M059J (cell line): Measurements from ENCODE around the gene ELP1. TPM values are rescaled to one million over a fixed set of nuclear protein-coding genes. Genes with fewer than 3 reads are reported as not detected.
"Not testable (repeated sequence)": the region's sequence is repeated elsewhere in the genome, so short reads cannot be mapped to it uniquely, and the experiment has no call there.

Experiments used
- DNase-seq: peaks from one replicate; pipeline ENCODE4 v3.0.0-alpha.2; 2012; ENCODE audit warnings: low read depth
- total RNA-seq: library from RNA; depleted of rRNA; stranded (reverse); fragments of >200 nt; shearing (Covaris generic); gene quantifications from 2 replicates; pipeline ENCODE4 v1.2.3, GENCODE V29; 2014; rRNA removed

Gene ELP1
- 14.2 and 27.6 TPM in 2 replicates for total RNA-seq

GRCh38 chr9:108933718-108934322, at the start of gene ELP1:
TSS of gene ELP1 (minus strand) at chr9:108934124. CDS start at chr9:108931146, 2,978 bp downstream.
- DNase-seq, result peak; percentile 96

- DNase-seq, result no peak
Measured at GRCh38 chr9:108980893-108981292, 47.0 kb upstream of the ELP1 start.

- no peak for DNase-seq
Measured at GRCh38 chr9:108978205-108978604, 44.3 kb upstream of the ELP1 start.

- no peak for DNase-seq
Measured at GRCh38 chr9:108973895-108974294, 40.0 kb upstream of the ELP1 start.

DNA sequence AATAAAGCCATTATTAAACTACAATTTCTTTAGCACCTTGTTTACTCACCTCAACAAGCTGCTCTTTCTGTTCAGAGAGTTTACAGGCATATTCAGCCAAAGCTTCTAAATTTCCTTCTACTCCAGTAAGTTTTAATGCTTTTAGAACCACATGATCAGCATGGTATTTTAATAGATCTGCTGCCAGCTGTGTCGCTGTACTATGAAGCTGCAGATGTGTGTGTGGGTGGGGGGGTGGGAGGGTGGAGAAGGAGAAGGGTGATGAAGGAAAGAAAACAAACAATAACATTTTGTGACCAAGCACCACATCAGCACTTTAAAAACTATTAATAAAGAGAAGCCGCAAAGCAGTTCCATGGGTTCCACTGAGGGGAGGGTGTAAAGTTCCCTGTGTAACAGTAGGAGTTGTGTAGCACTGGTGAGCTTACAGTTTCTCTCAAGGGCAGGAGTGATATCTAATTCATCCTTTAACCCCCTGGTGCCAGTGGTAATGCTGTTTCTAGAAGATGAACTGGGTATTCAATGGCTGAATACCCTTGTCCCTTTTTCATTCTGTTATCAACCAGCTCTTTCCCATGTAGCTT, 38.8 kb upstream of the ELP1 start:
- no peak for DNase-seq

- DNase-seq, result no peak
Measured at GRCh38 chr9:108972186-108972585, 38.3 kb upstream of the ELP1 start.

- not testable (repeated sequence) for DNase-seq
Measured at GRCh38 chr9:108971392-108971791, 37.5 kb upstream of the ELP1 start.

GRCh38 chr9:108967916-108968315, 34.0 kb upstream of the ELP1 start:
- no peak for DNase-seq

GRCh38 chr9:108963459-108964143, 29.7 kb upstream of the ELP1 start:
- DNase-seq, result peak; percentile 5

DNA sequence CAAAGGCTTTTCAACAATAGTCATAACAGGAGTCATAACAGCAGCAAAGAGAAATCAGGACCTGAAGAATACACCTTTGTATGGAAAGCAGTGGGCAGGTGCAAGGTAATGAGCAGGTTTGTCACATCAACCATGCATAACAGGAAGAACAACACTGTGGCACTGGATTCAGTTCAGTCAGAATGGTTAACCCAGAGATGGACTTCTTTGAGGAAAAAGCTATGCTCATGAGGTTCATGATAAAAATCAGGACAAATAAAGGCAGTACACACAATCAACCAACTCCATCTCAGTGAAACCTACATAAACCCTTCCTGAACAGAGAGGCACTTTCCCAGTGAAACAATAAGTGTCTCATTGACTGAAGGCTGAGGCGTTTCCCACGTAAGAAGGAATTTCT, 27.2 kb upstream of the ELP1 start:
- DNase-seq, result no peak

GRCh38 chr9:108960331-108960730, 26.4 kb upstream of the ELP1 start:
- no peak for DNase-seq

GRCh38 chr9:108956631-108957026, 22.7 kb upstream of the ELP1 start:
- no peak for DNase-seq

- DNase-seq, result no peak
Measured at GRCh38 chr9:108956022-108956630, 22.2 kb upstream of the ELP1 start.

DNA sequence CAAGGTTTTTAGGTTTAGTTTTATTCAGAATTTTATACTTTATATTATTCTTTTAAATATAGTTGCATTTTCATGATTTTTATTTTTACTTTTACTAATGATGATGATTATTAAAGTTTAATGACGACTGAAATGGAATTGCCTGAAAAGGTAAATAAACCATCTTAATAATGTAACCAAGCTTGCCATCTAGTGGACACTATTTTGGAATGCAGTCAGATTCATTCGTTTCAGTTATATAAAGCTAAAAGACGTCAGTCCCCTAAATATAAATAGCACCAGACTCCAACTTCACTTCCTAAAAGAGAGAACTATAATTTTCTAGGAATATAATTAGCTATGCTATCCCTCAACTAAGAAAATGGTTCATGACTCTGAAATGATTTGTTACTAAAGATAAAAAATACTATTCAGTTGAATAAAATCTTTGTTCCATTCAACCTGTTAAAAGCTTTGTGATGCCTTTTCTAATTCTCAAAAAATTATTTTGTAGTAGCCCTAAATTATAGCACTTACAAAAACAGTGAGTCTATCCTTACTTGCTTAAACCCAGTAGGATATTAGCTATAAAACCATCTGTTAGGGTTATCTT, 20.2 kb upstream of the ELP1 start:
- peak; percentile 35 for DNase-seq

DNA sequence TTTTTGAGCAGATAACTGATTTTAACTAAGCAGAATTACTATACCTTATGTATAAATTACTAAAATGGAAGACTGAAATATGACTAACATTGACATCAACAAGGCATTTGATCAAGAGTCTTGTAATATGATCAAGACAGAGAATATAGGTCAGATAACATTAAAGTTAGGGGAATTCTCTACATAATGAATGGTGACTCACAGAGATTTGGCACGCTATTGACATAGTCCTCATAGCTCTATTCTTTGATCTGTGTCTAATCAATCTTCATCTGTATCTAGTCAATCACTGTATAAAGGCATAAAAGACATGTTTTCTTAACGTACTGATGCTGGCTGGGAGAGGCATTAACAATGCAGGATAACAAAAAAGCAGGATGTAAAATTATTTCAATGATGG, 17.7 kb upstream of the ELP1 start:
- no peak for DNase-seq

DNA sequence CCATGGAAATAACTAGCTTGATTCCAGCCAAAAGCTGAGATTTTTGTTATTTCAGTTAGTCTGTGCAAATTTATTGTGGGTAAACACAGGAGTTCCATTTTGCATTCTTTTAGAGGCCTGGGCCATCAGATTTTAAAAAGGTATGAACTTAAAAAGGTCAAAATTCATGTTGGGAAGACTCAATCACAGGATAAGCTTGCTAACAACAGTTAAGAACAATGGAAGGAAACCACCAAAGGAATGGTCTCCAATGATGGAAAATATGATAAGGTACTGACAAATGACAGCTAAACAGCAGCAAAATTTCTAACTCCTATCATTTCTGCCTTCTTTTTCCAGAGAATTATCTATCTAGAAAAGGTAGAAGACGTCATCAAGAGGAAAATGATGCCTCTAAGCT, 16.2 kb upstream of the ELP1 start:
- DNase-seq, result no peak

GRCh38 chr9:108939975-108940374, 6.1 kb upstream of the ELP1 start:
- DNase-seq, result no peak

DNA sequence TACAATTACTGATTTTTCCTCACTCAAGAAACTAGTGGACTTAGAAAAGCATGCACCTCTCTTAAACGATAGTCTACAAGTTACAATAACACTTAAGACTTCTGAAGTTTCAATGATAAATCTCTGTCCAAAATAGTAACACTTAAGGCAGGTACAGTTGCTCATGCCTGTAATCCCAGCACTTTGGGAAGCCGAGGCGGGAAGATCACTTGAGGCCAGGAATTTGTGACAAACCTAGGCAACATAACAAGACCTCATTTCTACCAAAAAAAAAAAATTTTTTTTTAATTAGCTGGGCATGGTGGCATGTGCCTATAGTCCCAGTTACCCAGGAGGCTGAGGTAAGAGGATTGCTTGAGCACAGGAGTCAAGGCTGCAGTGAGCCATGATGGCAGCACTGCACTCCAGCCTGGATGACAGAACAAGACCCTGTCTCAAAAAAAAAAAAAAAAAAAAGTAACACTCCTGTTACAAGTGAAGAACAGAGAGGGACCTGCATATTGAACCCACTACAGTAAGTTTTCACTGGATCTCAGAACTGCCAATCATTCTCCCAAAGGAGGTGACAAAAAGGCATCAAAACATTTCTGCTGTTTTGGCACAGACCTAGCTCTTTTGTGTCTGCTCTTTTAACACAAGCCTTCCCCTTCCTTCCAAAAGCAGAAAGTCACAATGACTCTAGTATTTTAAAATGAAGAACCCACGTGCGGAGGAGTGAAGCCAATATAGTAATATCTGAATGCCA, 3.8 kb upstream of the ELP1 start:
- DNase-seq, result peak; percentile 3

DNA sequence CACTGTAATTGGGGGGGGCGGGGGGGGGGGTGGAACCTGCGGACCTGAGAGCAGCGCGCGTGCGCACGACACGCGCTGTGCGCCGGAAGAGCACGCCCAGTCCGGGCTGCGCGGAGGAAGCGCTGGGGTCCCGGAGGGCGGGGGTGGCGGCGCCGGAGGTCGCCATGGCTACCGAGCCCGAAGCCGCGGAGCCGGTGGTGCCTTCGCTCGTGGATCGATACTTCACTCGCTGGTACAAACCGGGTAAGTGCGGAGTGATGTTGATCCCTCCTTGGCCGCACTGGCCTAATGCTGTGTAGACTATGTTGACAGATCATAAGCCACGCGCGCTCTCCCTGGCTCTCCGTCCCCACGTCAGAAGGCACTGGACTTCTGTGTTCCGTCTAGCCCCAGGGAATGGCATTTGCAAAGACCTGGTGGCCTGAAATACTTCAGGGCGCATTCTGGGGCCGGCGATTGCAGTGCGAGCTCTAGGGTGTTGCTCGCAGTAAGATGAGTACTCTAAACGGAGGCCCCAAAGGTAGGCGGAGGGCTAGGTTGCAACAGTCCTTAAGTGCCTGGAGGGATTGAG, 484 bp upstream of the ELP1 start, which contains the start of gene ABITRAM:
ABITRAM (plus strand) TSS at position 78 of the 571 bp plus-strand sequence; CDS start at position 165, 87 bp downstream.
- peak; percentile 79 for DNase-seq

DNA sequence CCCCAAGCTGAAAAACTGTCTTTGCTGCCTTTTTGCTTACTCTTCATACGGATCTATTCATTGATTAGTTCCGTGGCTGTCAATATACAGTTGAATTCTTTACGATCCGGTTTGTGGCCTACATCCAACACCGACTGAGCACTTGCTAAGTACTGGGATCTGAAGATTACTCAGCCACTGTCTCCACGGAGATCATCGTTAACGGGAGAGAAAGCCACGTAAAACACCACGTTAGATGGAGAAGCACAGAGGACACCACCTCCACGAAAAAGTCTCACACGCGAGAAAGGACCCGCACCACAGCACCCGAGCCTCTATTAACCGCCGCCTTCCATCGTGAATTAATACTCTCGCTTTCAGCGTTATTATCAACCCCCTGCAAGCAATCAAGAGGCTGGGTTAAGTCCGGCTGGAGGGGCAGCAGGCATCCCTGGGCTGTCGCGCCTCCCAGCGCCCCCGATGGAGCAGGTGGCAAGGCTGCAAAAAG, 650 bp downstream of the ELP1 start:
- DNase-seq, result peak; percentile 30

DNA sequence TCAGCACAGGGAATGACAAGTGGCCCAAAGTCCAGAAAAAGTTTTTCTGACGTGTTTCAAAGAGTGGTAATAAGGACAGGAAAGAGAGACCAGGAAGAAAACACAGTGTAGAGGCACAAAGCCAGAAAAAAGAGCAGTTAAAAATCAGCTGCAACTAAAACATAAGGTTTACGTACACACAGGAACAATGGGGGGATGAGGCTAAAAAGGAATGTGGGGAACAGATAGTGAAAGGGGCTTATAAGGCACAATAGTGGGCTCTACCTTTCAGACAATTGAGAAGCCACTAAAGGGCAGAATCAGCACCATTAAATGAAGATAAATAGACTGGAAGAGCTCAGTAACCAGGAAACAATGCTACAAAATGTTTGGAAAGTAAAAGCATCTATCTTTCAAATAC, 5.5 kb downstream of the ELP1 start:
- DNase-seq, result no peak
